Stimulated activated CD8-positive, alpha-beta memory T cell treated with anti-CD3 and anti-CD28 coated beads, Interleukin-4, amount 100 ng/mL, for 24 hours (primary cell): ENCODE measurements around the gene AP3S2.
"Not testable (repeated sequence)": the region's sequence is repeated elsewhere in the genome, so short reads cannot be mapped to it uniquely, and the experiment has no call there.

ENCODE experiments used
- DNase-seq: peaks from one replicate; pipeline ENCODE4 v3.0.0-alpha.2; 2020; ENCODE audit warnings: low read depth

Gene AP3S2

DNA sequence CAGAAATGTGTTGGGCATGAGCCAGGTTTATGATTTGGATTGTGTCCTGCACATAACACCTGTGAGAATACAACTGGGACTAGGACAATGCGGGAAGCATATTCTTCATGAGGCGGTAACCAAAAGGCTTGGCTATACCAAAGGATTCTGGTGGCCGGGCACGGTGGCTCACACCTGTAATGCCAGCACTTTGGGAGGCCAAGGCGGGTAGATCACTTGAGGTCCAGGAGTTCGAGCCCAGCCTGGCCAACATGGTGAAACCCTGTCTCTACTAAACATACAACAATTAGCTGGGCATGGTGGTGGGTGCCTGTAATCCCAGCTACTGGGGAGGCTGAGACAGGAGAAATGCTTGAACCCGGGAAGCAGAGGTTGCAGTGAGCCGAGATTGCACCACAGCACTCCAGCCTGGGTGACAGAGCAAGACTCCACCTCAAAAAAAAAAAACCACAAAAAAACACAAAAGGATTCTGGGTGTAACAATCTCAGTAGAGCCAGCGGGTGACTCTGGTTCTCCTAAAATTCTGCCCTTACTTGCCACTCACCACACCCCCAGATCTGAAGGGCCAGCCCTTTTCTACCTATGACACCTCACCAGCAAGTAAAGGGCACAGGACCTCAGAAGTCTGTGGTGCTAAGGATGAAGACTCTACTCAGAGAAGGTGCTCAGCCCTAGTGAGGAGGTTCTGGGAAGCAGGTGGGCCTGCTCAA, 59.2 kb downstream of the AP3S2 start:
- not testable (repeated sequence) for DNase-seq

DNA sequence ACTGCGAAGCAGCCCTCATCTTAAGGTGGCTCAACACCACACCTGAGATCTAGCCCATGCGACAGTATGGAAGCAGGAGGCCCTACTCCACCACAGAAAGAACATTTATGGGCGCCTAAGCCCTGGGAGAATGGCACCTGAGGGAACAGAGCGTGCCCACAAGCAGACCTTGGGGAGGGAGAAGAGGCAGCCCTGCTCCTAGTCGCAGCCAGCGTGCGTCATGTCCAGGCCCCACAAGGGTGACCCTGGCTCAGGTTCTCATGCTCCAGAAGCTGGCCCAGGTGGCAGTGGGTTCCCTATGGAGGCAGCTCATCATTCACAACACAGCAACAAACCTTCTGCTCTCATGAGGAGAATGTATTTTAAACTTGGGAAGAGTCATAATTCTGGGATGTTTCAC, 59.8 kb downstream of the AP3S2 start:
- no peak for DNase-seq

DNA sequence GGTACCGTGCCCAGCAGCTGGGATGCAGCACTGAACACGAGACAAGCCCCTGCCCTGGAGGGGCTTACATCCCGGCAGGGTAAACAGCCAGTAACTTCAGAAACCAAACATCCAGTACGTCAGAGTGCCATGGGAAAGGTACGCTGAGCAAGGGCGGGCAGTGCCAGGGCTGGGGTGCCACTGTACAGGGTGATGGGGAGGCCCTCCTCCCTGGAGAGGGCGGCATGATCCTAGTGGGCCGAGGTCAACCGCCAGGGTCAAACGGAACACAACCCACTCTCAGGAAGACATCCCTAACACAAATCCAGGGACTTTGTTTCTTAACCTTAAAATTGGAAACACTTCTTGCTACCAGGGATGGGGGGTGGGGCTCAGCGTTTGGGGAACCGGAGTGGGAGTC, 63.2 kb downstream of the AP3S2 start:
- no peak for DNase-seq

DNA sequence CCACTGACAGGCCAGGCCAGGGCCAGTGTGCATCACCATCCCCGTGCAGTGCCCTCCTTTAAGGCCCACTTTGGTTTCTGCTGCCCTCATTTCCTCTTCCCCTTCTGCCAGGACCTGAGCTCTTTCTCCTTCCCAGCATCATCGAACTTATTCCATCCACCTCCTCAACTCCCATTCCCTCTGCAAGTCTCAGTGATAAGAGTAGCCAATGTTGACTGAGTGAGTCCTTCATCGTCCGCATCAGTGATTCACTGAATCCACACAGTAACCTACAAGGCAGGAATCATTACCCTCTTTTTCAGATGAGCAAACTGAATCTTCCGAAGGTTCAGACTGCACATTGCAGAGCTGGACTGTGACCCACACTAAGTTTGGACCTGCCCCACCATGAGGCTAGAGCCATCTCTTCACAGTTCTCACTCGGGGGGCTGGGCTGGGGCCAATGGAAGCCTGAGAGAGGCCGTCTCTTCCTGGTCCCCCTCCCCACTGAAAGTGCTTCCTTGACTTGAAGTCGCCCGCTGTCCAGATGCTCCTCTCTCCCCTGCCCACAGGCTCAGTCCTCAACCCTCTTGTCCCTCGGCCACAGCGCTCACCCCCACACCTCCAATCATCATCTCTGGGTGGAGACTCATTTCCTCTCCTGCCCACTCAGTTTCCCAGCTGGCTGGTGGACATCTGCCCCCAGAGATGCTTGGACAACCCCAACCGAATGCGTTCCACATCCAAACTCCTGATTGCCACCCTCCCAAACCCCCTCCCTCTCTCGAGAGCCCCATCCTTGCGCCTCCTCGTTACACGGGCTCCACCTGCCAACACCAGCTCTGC, 64.0 kb downstream of the AP3S2 start:
- no peak for DNase-seq

DNA sequence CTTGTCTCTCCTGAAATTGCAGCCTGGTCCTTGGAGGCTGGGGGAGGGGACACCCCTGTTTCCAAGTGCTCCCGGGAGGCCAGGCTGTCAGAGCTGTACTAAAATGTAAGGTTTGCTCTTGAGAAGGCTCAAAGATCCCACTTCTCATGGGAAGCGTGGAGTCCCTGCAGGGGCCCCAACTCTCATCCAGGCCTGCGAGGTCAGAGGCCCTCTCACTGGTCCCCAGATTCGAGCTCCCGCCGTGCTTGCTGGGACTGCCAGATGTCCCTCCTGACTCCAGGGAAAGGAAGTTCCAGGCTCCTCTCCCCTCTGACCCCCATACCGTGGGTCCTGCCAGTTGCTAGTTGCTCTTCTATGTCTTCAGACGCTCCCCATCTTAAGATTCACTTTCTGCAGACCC, 64.6 kb downstream of the AP3S2 start:
- DNase-seq: no peak

DNA sequence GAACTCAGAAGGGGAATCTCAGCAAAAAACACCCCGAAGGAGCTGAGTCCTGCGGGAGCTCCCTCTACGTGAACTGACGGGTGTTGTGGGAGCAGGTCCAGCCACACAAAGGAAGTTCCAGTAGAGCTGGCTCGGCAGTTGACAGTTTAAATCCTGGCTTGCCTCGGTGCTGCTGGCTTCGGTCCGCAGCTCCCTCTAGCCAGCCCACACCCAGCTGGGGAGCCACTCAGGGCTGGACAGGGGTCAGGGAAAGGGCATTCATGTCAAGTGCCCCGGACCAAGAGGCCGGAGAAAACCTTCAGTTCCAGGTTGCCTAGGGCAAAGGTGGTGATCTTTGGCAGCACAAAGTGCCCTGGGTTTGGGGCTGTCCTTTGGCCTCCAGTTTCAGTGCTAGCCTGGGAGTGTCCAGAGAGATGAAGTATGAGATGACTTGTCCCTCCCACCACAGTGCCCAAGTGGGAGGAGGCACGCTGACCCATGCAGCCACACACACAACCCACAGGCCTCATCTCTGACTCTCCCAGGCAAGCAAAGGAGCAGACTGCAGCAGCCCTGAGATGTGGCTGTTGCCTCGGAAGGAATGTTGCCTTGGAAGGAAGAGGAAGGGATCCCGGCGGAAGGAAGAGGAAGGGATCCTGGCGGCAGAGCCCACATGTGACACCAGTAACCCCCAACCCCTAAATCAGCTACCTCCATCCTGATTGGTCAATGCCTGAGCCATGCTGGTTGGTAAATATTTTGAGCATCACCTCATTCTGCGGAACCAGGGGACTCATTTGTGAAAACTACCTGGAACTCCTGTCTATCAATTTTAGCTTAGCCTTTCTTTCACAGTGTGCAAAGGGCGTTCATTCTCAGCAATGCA, 65.3 kb downstream of the AP3S2 start:
- DNase-seq: no peak

DNA sequence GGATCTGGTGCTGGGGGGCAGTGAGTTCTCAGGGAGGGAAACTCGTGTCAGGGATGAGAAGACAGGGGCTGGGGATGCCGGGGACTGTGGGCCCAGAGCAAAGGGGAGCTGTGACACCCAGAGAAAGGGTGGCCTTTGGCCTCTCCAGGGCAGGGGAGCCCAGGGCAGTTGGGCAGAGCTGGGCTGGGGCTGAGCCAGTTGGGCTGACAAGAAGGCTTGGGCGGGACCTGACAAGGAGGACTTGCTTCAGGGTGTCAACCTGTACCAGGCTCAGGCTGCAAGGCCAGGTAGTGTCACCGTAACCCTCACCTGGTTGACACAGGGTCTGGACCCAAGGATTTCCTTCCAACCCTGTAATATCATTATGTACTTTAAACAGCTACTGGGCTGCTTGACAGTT, 66.0 kb downstream of the AP3S2 start:
- no peak for DNase-seq

DNA sequence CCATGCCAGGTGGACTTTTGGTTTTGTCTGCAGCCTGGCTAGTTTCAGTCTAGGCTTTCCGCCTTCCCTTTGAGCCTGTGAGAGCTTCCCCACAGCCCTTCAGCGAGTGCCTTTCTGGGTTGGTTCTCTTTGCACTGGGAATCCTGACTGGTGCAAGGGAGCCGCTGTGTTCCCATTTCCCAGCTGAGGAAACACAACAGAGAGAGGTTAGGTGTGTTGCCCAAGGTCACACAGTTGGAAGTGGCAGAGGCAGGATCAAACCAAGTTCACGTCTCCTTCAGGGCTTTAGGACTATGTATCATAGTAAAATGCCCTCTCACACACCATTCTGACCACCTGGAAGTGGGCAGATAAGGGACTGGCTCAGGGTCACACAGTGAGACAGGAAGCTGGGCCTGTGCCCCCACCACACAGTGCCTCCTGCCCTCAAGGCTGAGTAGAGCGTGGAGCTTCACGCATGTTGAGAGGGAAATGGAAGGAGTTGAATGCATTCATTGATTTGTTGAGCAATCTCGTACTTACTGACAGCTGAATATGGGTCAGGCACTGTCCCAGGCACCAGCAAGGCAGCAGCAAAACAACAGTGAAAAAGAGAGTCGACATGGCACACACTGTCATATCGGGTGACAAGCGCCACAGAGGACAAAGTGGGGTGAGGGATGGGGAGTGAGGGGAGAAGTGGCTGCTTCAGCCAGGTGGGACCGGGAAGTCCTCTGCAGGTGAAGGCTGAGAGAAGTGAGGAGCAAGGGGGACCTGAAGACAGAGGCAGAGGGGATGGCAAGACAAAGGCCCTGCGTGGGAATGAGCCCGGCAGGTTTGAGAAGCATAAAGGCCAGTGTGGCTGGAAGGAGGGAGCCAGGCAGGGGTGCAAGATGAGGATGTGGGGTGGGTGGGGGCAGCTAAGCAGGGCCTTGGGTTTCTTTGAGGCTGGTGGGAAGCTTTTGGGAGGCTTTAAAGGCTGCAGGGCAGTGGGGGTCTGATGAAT, 66.8 kb downstream of the AP3S2 start:
- no peak for DNase-seq

DNA sequence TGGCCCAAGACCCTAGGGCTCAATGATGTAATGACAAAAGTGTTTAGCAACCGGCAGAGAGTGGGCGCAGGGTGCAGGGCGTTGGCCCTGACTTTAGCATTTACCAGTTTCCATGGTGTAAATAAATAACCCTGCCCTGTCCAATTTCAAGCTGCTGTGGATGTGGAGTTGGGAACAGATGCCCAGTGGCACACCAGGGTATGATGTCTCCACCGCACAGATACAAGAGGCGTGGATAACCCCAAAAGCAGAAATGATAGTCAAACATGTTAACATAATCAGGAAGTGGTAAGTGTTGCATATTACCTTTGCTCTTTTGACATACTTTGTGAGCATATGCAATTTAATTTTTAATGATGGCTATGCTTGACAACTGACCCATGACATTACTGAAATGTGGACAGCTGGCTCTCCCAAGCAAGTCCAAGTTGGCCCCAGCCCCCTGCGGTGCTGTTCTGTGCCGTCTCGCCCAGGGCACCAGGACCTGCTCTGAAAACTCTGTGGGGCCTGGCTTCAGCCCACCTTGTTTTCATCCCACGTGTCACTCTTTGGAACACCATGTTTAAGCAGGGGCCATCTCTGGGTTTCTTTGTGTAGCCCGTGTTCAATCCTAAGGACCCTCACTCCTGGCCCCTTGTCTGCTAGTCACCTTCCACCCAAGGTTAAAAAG, 68.4 kb downstream of the AP3S2 start:
- DNase-seq: no peak

DNA sequence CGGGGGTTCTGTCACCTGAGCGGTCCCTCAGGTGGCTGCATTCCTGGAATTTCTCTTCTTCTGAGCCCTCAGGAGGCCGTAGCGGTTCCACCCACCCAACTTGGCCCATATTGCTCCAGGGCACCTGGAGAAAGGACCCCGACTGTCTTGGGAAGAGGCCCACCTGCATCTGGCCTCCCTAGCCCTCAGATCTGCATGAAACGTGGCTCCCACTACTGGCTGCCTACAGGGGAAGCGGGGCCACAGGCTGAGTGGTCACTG, 69.3 kb downstream of the AP3S2 start:
- no peak for DNase-seq

DNA sequence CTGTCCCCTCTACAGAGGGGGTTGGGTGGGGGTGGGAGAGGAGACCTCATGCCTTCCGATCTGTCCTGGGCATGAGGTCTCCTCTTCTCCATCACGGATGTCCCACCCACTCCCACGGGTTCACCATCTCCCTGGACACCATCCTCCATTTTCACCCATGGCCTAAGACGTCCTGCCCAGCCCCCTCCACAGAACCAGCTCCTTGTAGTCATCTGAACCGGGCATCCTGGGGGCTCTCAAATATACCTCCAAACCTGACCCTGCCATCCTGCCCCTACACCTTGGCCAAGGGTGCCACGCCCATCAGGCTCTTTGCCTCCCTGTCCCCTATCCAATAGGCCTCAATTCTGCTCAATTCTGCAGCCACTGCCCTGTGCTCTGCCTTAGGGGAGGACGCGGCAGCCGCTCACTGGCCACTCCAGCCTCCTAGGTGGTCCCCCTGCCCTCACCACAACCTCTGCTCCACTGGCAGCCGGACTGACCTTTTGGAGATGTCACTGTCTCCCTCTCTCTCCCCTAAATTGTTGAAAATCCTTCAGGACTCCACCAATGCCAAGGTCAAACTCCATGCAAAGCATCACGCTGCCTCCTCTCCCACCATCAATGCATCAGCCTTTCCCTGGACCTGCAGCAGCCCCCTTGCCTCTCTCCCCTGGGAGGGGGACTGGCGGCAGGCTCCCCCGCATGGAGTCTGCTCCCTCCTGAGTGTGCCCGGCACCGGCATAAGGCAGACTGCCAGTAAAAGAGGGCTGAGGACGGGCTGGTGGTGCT, 69.8 kb downstream of the AP3S2 start:
- DNase-seq: no peak

DNA sequence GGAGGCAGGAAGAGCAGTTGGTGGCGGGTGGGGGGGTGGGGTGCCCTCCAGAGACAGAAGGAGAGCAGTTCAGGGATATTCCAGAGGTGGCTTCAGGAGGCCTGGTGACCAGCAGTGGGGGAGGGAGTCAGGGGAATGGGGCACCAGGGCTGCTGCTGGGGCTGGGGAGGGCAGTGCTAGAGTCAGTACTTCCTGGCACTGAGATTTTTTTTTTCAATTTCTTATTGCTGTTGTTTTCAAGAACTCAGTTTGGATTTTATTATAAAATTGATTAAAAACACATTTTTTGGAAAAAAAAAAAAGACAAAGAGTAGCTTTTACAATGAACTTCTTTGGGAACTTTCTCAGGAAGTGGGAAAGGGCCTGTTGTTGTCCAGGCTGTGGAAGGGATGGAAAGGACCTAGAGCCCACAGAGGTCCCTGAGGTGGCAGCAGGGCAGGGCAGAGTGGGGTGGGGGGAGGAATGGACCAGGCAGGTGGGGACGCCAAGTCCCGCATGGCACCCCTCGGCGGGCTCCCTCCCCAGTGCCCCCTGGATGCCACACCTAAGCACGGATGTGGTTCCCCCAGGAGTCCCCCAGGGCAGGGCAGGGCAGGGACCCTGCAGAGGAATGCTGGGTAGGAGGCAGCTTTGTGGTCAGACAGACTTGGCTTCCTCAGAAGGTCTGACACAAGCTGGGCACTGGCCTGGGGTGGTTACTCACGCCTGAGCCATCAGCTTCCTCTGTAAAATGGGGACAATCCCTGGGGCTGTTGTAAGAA, 70.7 kb downstream of the AP3S2 start:
- DNase-seq: no peak

DNA sequence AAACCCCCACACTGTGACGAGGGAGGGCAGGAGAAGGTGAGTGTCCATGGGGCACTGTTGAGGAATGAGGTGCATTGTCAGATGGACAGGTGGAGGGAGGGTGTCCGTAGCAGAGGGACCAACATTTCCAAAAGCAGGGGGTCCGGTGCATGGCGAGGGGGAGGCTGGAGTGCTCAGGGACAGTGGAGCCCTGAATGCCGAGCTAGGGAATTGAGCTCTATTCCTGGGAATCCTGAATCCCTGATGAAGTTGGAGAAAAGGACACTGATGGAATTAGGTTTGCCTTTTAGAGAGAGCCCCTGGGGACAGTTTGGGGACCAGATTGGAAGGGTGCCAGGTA, 71.2 kb downstream of the AP3S2 start:
- DNase-seq: no peak

DNA sequence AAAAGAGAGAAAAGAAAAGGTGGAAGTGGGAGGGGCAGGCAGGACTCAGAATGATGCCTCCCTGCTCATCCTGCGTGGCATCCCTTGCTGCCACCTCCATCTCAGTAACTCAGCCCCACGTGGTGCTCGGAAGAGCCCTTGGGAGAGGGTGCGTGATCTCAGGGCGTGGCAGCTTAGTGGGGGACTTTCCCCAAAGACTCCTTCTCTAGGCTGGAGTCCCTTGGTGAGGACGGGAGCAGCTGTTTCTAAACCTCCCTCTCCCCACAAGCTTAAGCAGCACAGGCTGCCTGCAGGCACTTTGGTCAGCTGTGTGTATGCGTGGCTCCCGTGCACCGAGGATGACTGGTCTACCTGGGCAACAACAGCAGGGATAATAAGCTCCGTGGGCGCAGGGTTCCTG, 71.8 kb downstream of the AP3S2 start:
- no peak for DNase-seq

DNA sequence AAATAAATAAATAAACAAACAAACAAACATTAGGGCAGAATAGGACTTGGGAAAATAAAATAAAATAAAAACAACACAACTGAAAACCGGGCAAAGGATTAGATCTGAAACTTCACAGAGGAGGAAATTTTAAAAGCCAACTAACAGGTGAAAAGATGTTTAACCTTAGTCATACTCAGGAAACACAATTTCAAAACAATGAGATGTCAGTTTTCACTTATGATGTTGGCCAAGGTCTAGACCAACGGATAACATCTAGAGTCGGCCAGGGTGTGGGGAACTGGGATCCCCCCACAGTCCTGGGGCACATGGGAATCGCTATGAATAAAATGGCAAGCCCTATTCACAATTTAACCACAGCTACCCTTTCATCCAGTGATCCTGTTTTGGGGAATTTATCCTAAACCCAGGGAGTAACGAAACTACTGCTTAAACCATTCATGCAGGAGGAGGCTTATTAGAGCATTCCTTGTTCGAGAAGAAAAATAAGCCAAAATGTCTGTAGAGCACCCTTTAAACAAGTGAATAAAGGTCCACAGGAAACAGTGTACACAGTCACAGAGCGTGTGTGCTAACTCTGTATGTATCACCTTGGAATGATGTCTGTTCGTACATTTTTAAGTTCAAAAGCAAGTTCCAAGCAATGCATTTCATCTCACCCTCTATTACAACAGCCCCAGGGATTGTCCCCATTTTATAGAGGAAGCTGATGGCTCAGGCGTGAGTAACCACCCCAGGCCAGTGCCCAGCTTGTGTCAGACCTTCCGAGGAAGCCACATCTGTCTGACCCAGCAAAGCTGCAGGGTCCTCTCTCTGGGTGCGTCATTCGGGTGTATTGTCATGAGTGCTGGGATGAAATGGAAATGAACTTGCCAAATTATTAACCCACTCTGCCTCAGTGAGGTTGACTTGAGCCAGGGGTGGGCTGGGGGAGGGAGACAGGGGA, 72.9 kb downstream of the AP3S2 start:
- no peak for DNase-seq

DNA sequence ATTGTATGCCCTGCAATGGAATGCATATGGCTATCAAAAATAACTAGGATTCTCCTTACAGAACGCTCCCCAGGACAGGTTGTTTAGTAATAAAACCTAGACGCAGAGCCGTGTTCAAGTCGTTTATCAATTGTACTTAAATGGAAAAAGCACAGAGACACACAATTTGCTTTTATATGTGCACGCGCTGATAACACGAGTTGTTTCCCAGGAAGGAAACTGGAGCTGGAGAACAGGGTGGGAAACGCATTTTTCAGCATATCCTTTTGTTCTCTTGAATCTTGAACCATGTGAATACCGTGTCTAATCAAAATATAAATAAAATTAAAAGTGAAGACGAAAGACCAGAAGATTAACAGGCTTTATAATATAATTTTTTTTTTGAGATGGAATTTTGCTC, 75.5 kb downstream of the AP3S2 start:
- DNase-seq: no peak

DNA sequence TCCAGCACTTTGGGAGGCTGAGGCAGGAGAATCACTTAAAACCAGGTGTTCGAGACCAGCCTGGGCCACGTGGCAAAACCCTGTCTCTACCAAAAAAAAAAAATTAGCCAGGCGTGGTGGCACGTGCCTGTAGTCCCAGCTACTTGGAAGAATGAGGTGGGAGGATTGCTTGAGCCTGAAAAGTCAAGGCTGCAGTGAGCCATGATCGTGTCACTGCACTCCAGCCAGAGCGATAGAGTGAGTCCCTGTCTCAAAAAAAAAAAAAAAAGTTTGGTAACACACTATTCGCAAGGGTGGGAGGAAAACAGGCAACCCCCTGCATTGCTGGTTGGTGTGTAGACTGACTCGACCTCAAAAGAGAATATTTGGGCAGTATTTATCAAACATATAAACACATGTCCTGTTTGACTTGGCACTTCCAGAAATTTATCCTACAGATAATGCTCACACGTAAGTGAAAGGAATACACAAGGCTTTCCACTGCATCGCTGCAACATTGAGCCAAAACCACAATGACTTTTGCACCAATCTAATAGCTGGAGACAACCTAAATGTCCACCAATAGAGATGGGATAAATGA, 76.0 kb downstream of the AP3S2 start:
- DNase-seq: no peak

DNA sequence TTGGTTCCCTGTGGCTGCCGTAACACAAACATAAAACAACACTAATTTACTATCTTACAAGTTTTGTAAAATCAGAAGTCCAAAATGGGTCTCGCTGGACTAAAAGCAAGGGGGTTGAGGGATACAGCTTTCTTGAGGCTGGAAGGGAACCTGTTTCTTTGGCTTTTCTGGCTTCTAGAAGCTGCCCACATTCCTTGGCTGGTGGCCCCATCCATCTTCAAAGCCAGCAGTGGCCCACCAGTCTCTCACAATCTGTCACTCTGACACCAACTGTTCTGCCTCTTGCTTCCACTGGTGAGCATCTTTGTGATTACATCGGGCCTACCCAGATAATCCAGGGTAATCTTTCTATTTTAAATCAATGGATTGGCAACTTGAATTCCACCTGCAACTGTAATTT, 78.0 kb downstream of the AP3S2 start:
- no peak for DNase-seq
